HUES64 (cell line): ENCODE measurements around the gene GNAI3.

Experiments used
- H3K27ac ChIP-seq: 2 replicates; pipeline ENCODE4 v1.7.0; 2013; ENCODE audit warnings: low read depth, low read length, inconsistent platforms
- H3K27me3 ChIP-seq: 2 replicates; pipeline ENCODE4 v1.6.1; 2013; ENCODE audit warnings: mild to moderate bottlenecking, low read length; ENCODE audit not compliant: insufficient read depth
- H3K36me3 ChIP-seq: 2 replicates; pipeline ENCODE4 v1.6.1; 2013; ENCODE audit warnings: mild to moderate bottlenecking, low read length; ENCODE audit not compliant: insufficient read depth
- H3K4me1 ChIP-seq: 2 replicates; pipeline ENCODE4 v1.6.1; 2013; ENCODE audit warnings: mild to moderate bottlenecking, low read length, moderate library complexity; ENCODE audit not compliant: insufficient read depth
- H3K4me3 ChIP-seq: 2 replicates; pipeline ENCODE4 v1.5.1; 2013; ENCODE audit warnings: mild to moderate bottlenecking, low read length, moderate library complexity
- H3K9ac ChIP-seq: 2 replicates; pipeline ENCODE4 v1.6.1; 2013; ENCODE audit warnings: mild to moderate bottlenecking, low read depth, low read length
- H3K9me3 ChIP-seq: 2 replicates; pipeline ENCODE4 v1.6.1; 2013; ENCODE audit warnings: low read depth, low read length; ENCODE audit not compliant: insufficient read depth
- WGBS: fragments of 150-250, 120-280 bp; methylation state at CpG from one replicate; pipeline ENCODE4 v1.1.7; 2013; ENCODE audit warnings: missing lambda C conversion rate; 5-methylcytosine and 5-hydroxymethylcytosine counted together

The GNAI3 gene

GRCh38 chr1:109579491-109579890, 31.1 kb downstream of the GNAI3 start:
- no peak overlapping the region for H3K9ac ChIP-seq
- WGBS: 96% methylated on average over 1 of the region's 1 CpG
- peaks cover 70% of the 10 kb centered on the region for H3K36me3 ChIP-seq
- H3K4me3 ChIP-seq: no peak overlapping the region
- no peaks in the 10 kb centered on the region for H3K9me3 ChIP-seq
- H3K4me1 ChIP-seq: no peaks in the 10 kb centered on the region
- no peaks in the 10 kb centered on the region for H3K27me3 ChIP-seq
- no peak overlapping the region for H3K27ac ChIP-seq

- no peaks in the 10 kb centered on the region for H3K4me1 ChIP-seq
- H3K36me3 ChIP-seq: peaks cover 89% of the 10 kb centered on the region
- no peaks in the 10 kb centered on the region for H3K27me3 ChIP-seq
- no peak overlapping the region for H3K4me3 ChIP-seq
- 96% methylated on average over 2 of the region's 2 CpGs for WGBS
- no peaks in the 10 kb centered on the region for H3K9me3 ChIP-seq
- no peak overlapping the region for H3K27ac ChIP-seq
- no peak overlapping the region for H3K9ac ChIP-seq
These were observed 33.6 kb downstream of the GNAI3 start for GRCh38 chr1:109582021-109582420.

GRCh38 chr1:109584766-109585165, 36.4 kb downstream of the GNAI3 start:
- H3K36me3 ChIP-seq: peaks cover 90% of the 10 kb centered on the region
- no peak overlapping the region for H3K4me3 ChIP-seq
- H3K27me3 ChIP-seq: no peaks in the 10 kb centered on the region
- 83% methylated on average over 1 of the region's 1 CpG for WGBS
- no peak overlapping the region for H3K27ac ChIP-seq
- no peaks in the 10 kb centered on the region for H3K4me1 ChIP-seq
- H3K9ac ChIP-seq: no peak overlapping the region
- no peaks in the 10 kb centered on the region for H3K9me3 ChIP-seq

- Histone ChIP-seq H3K9me3 (no peaks in the 10 kb centered on the region), H3K27ac (no peak overlapping the region), H3K4me3 (no peak overlapping the region), H3K36me3 (peaks cover 90% of the 10 kb centered on the region), H3K4me1 (no peaks in the 10 kb centered on the region), H3K27me3 (no peaks in the 10 kb centered on the region), H3K9ac (no peak overlapping the region)
- 93% methylated on average over 3 of the region's 3 CpGs for WGBS
These were observed 37.6 kb downstream of the GNAI3 start for GRCh38 chr1:109586055-109586454.

- H3K9me3 ChIP-seq: no peaks in the 10 kb centered on the region
- H3K27me3 ChIP-seq: no peaks in the 10 kb centered on the region
- no peaks in the 10 kb centered on the region for H3K4me1 ChIP-seq
- 90% methylated on average over 3 of the region's 3 CpGs for WGBS
- H3K9ac ChIP-seq: no peak overlapping the region
- no peak overlapping the region for H3K4me3 ChIP-seq
- no peak overlapping the region for H3K27ac ChIP-seq
- peaks cover 94% of the 10 kb centered on the region for H3K36me3 ChIP-seq
These were observed 40.8 kb downstream of the GNAI3 start for GRCh38 chr1:109589177-109589576.

- Histone ChIP-seq H3K9ac (no peak overlapping the region), H3K9me3 (no peaks in the 10 kb centered on the region), H3K36me3 (peaks cover 92% of the 10 kb centered on the region), H3K4me3 (no peak overlapping the region), H3K27ac (no peak overlapping the region), H3K4me1 (no peaks in the 10 kb centered on the region), H3K27me3 (no peaks in the 10 kb centered on the region)
These were observed 41.3 kb downstream of the GNAI3 start for GRCh38 chr1:109589679-109590078.

GRCh38 chr1:109592916-109593315, 44.5 kb downstream of the GNAI3 start:
- H3K27ac ChIP-seq: no peak overlapping the region
- peaks cover 81% of the 10 kb centered on the region for H3K36me3 ChIP-seq
- H3K27me3 ChIP-seq: no peaks in the 10 kb centered on the region
- H3K4me1 ChIP-seq: no peaks in the 10 kb centered on the region
- no peak overlapping the region for H3K4me3 ChIP-seq
- no peaks in the 10 kb centered on the region for H3K9me3 ChIP-seq
- no peak overlapping the region for H3K9ac ChIP-seq

GRCh38 chr1:109595531-109595930, 47.1 kb downstream of the GNAI3 start:
- no peaks in the 10 kb centered on the region for H3K27me3 ChIP-seq
- H3K9ac ChIP-seq: no peak overlapping the region
- peaks cover 63% of the 10 kb centered on the region for H3K36me3 ChIP-seq
- 100% methylated on average over 2 of the region's 2 CpGs for WGBS
- H3K4me1 ChIP-seq: 0 out of 2 replicates have a peak, but pooled peaks cover 3% of the 10 kb centered on the region
- H3K4me3 ChIP-seq: no peak overlapping the region
- H3K9me3 ChIP-seq: no peaks in the 10 kb centered on the region
- no peak overlapping the region for H3K27ac ChIP-seq

GRCh38 chr1:109598156-109598555, 49.7 kb downstream of the GNAI3 start:
- H3K4me3 ChIP-seq: no peak overlapping the region
- no peaks in the 10 kb centered on the region for H3K9me3 ChIP-seq
- peaks cover 38% of the 10 kb centered on the region for H3K36me3 ChIP-seq
- H3K27ac ChIP-seq: no peak overlapping the region
- no peaks in the 10 kb centered on the region for H3K27me3 ChIP-seq
- no peak overlapping the region for H3K9ac ChIP-seq
- WGBS: 80% methylated on average over 1 of the region's 1 CpG
- 0 out of 2 replicates have a peak, but pooled peaks cover 3% of the 10 kb centered on the region for H3K4me1 ChIP-seq

- no peaks in the 10 kb centered on the region for H3K27me3 ChIP-seq
- no peak overlapping the region for H3K27ac ChIP-seq
- no peak overlapping the region for H3K4me3 ChIP-seq
- no peak overlapping the region for H3K9ac ChIP-seq
- H3K4me1 ChIP-seq: 0 out of 2 replicates have a peak, but pooled peaks cover 3% of the 10 kb centered on the region
- WGBS: 91% methylated on average over 4 of the region's 5 CpGs
- no peaks in the 10 kb centered on the region for H3K9me3 ChIP-seq
- peaks cover 33% of the 10 kb centered on the region for H3K36me3 ChIP-seq
These were observed 50.2 kb downstream of the GNAI3 start for GRCh38 chr1:109598655-109599054.

GRCh38 chr1:109603229-109603628, 54.8 kb downstream of the GNAI3 start:
- Histone ChIP-seq H3K36me3 (0 out of 2 replicates have a peak, but pooled peaks cover 3% of the 10 kb centered on the region), H3K4me1 (0 out of 2 replicates have a peak, but pooled peaks cover 3% of the 10 kb centered on the region), H3K27ac (no peak overlapping the region), H3K9ac (no peak overlapping the region), H3K4me3 (no peak overlapping the region), H3K27me3 (no peaks in the 10 kb centered on the region), H3K9me3 (no peaks in the 10 kb centered on the region)
- WGBS: 98% methylated on average over 3 of the region's 3 CpGs

- no peaks in the 10 kb centered on the region for H3K27me3 ChIP-seq
- H3K36me3 ChIP-seq: no peaks in the 10 kb centered on the region
- no peak overlapping the region for H3K4me3 ChIP-seq
- no peak overlapping the region for H3K27ac ChIP-seq
- 93% methylated on average over 1 of the region's 1 CpG for WGBS
- H3K9me3 ChIP-seq: no peaks in the 10 kb centered on the region
- no peak overlapping the region for H3K9ac ChIP-seq
- peaks cover 5% of the 10 kb centered on the region; the same call in 1 of the 2 replicates for H3K4me1 ChIP-seq
These were observed 57.0 kb downstream of the GNAI3 start for GRCh38 chr1:109605381-109605780.
